Spleen (tissue), 7 donors: ENCODE measurements around the gene SBNO1.

ENCODE experiments used
- POLR2A ChIP-seq, 3 donors: fragments of 450-650 bp; IDR thresholded peaks; one replicate each; pipeline ENCODE4 v1.5.1; 2017; ENCODE audit warnings: antibody characterized with exemption in 3 of 3, mild to moderate bottlenecking in 1 of 3
- TF ChIP-seq, protein P1 (sequence below), 11 experiments: fragments of 200-600 bp in 7 of 11; fragments of 450-650 bp in 4 of 11; sonication (generic) in 4 of 11; IDR thresholded peaks in 8 of 11; conservative IDR thresholded peaks in 3 of 11; 1 replicate in 7 of 11; 2 replicates in 4 of 11; pipeline versions ENCODE4 v1.4.0 to v1.8.0; 2016 to 2021; ENCODE audit warnings: antibody characterized with exemption in 11 of 11, inconsistent platforms in 4 of 11, mild to moderate bottlenecking in 1 of 11
- donor health status: DM: no; HTN: no; CAD: no; lungs with moderate emphysema.
- donor health status: DM: no; HTN: no; CAD: no.
- donor health status: DM: no; HTN: no; CAD: no.

- no peak for TF ChIP-seq POLR2A (IDR thresholded peaks at IDR 0.05)
- TF ChIP-seq, protein P1, sequence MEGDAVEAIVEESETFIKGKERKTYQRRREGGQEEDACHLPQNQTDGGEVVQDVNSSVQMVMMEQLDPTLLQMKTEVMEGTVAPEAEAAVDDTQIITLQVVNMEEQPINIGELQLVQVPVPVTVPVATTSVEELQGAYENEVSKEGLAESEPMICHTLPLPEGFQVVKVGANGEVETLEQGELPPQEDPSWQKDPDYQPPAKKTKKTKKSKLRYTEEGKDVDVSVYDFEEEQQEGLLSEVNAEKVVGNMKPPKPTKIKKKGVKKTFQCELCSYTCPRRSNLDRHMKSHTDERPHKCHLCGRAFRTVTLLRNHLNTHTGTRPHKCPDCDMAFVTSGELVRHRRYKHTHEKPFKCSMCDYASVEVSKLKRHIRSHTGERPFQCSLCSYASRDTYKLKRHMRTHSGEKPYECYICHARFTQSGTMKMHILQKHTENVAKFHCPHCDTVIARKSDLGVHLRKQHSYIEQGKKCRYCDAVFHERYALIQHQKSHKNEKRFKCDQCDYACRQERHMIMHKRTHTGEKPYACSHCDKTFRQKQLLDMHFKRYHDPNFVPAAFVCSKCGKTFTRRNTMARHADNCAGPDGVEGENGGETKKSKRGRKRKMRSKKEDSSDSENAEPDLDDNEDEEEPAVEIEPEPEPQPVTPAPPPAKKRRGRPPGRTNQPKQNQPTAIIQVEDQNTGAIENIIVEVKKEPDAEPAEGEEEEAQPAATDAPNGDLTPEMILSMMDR (IDR thresholded peaks at IDR 0.05 in 8 of 11, conservative IDR thresholded peaks at IDR 0.05 in 3 of 11) = no peak
Measured at GRCh38 chr12:123363390-123363739, 1.3 kb downstream of the SBNO1 start.
